NCI-H524 treated with DMSO at 0.1 percent for 48 hours (cell line): ENCODE data around the gene TMPRSS12.
"Not testable (repeated sequence)": the region's sequence is repeated elsewhere in the genome, so short reads cannot be mapped to it uniquely, and the experiment has no call there.

ENCODE experiments used
- DNase-seq: peaks from one replicate; lab custom pipeline; 2025; lab: John Stamatoyannopoulos, UW

Gene TMPRSS12

GRCh38 chr12:50926932-50927331, 84.2 kb downstream of the TMPRSS12 start:
- not testable (repeated sequence) for DNase-seq

- no peak for DNase-seq
Measured at GRCh38 chr12:50927356-50927755, 84.6 kb downstream of the TMPRSS12 start.

GRCh38 chr12:50927766-50928224, 85.1 kb downstream of the TMPRSS12 start:
- DNase-seq: no peak

GRCh38 chr12:50928392-50928791, 85.7 kb downstream of the TMPRSS12 start:
- DNase-seq: no peak

- DNase-seq: no peak
Measured at GRCh38 chr12:50929831-50930230, 87.1 kb downstream of the TMPRSS12 start.

GRCh38 chr12:50930477-50930876, 87.8 kb downstream of the TMPRSS12 start:
- not testable (repeated sequence) for DNase-seq

GRCh38 chr12:50932787-50933280, 90.1 kb downstream of the TMPRSS12 start:
- no peak for DNase-seq

- no peak for DNase-seq
Measured at GRCh38 chr12:50933459-50934124, 90.9 kb downstream of the TMPRSS12 start.

- DNase-seq: no peak
Measured at GRCh38 chr12:50934371-50934851, 91.7 kb downstream of the TMPRSS12 start.

- DNase-seq: no peak
Measured at GRCh38 chr12:50934981-50935807, 92.5 kb downstream of the TMPRSS12 start.

- no peak for DNase-seq
Measured at GRCh38 chr12:50936821-50937530, 94.2 kb downstream of the TMPRSS12 start.
